ENCODE measurements around the gene C1QTNF2.

DNA sequence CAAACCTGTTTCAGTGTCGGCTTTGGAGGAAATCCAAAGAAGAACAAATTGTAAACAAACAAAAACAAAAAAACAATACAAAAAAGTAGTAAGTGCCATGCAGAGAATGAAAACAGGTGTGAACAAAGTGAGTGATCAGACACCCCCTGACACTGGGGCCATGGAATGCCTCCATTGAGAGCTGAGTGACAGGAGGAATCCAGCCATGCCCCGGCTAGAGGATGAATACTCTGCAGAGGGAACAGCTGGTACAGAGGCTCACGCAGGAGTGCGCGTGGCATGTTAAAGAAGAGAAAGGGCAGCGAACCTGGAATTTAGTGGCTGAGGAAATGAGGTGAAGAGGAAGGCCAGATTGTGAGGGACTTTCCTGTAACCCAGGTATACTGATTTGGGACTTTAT lies 42.6 kb downstream of the C1QTNF2 start:
- TF ChIP-seq, protein P1, sequence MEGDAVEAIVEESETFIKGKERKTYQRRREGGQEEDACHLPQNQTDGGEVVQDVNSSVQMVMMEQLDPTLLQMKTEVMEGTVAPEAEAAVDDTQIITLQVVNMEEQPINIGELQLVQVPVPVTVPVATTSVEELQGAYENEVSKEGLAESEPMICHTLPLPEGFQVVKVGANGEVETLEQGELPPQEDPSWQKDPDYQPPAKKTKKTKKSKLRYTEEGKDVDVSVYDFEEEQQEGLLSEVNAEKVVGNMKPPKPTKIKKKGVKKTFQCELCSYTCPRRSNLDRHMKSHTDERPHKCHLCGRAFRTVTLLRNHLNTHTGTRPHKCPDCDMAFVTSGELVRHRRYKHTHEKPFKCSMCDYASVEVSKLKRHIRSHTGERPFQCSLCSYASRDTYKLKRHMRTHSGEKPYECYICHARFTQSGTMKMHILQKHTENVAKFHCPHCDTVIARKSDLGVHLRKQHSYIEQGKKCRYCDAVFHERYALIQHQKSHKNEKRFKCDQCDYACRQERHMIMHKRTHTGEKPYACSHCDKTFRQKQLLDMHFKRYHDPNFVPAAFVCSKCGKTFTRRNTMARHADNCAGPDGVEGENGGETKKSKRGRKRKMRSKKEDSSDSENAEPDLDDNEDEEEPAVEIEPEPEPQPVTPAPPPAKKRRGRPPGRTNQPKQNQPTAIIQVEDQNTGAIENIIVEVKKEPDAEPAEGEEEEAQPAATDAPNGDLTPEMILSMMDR (conservative IDR thresholded peaks at IDR 0.05; ENCODE audit: low read depth, low read length), result no peak
- TF ChIP-seq EZH2 (IDR thresholded peaks at IDR 0.05; ENCODE audit: borderline replicate concordance, low read depth, low read length, poor library complexity, severe bottlenecking), result no peak

Data from A673 (cell line).